Lower lobe of right lung (tissue), 2 donors: ENCODE measurements around the gene GPR161. TPM values are rescaled to one million over a fixed set of nuclear protein-coding genes. Genes with fewer than 3 reads are reported as not detected.

Experiments
- ATAC-seq, 2 donors: fragments of 200-7000 bp; cut with Tn5 transposase; one replicate each; pipeline ENCODE4 v1.9.1; 2020 to 2022; ENCODE audit warnings: mild to moderate bottlenecking in 2 of 2, moderate library complexity in 2 of 2
- DNase-seq: peaks from one replicate; pipeline ENCODE4 v3.0.0-alpha.2; 2020
- H3K27ac ChIP-seq: fragments of 200-600 bp; one replicate; pipeline ENCODE4 v1.8.0; 2022
- H3K27me3 ChIP-seq: fragments of 200-600 bp; one replicate; pipeline ENCODE4 v1.8.0; 2022; ENCODE audit warnings: low read depth
- H3K36me3 ChIP-seq: fragments of 200-600 bp; one replicate; pipeline ENCODE4 v1.8.0; 2022; ENCODE audit warnings: mild to moderate bottlenecking
- H3K4me1 ChIP-seq: fragments of 200-600 bp; one replicate; pipeline ENCODE4 v1.8.0; 2022
- H3K4me3 ChIP-seq: fragments of 200-600 bp; one replicate; pipeline ENCODE4 v1.8.0; 2022; ENCODE audit warnings: mild to moderate bottlenecking
- H3K9me3 ChIP-seq: fragments of 200-600 bp; one replicate; pipeline ENCODE4 v1.8.0; 2022
- CTCF ChIP-seq: fragments of 200-600 bp; IDR thresholded peaks from one replicate; pipeline ENCODE4 v1.8.0; 2022; ENCODE audit warnings: antibody characterized with exemption, mild to moderate bottlenecking
- intact Hi-C: fragments of 100-400 bp; cut with DNase I; formaldehyde crosslinking; loops from one replicate; pipeline ENCODE4 v1.11.0; 2022
- total RNA-seq: library from RNA; stranded (reverse); fragmentation: NEBNext Ultra II Directional; extraction: Animal tissue kit (Norgen Biotek cat#: 25700); gene quantifications from one replicate; pipeline ENCODE4 v1.2.1, GENCODE V29; 2021
- donor health status: DM: no; HTN: yes; CAD: no; lungs with severe emphysema.

The GPR161 gene
- total RNA-seq, 1 donor from 2014 or later: 9.6 TPM

- no peaks in the 10 kb centered on the region for H3K36me3 ChIP-seq
- peak; percentile 88 for TF ChIP-seq CTCF
- H3K4me1 ChIP-seq: peaks cover 22% of the 10 kb centered on the region
- H3K9me3 ChIP-seq: no peaks in the 10 kb centered on the region
- H3K27me3 ChIP-seq: no peaks in the 10 kb centered on the region
- H3K4me3 ChIP-seq: no peak overlapping the region
- peak overlapping the region; percentile 21 for H3K27ac ChIP-seq
- peak; percentile 77 for DNase-seq
- intact Hi-C loops: no loop called here
- ATAC-seq: peak; percentile 58 to 66
Observed at GRCh38 chr1:168084396-168085231, 52.1 kb downstream of the GPR161 start.

- H3K9me3 ChIP-seq: no peaks in the 10 kb centered on the region
- no peak for TF ChIP-seq CTCF
- no peak overlapping the region for H3K27ac ChIP-seq
- no peak overlapping the region for H3K4me3 ChIP-seq
- H3K36me3 ChIP-seq: peaks cover 3% of the 10 kb centered on the region
- intact Hi-C loops: no loop called here
- H3K27me3 ChIP-seq: no peaks in the 10 kb centered on the region
- DNase-seq (no peak), ATAC-seq (no peak)
- peaks cover 22% of the 10 kb centered on the region for H3K4me1 ChIP-seq
Observed at GRCh38 chr1:168083456-168084325, 53.0 kb downstream of the GPR161 start.

GRCh38 chr1:168082008-168082876 is 54.5 kb downstream of the GPR161 start:
- intact Hi-C loops: no loop called here
- peak overlapping the region; percentile 1 for H3K27ac ChIP-seq

GRCh38 chr1:168081373-168082007 is 55.2 kb downstream of the GPR161 start:
- intact Hi-C loops: no loop called here
- no peak overlapping the region for H3K4me3 ChIP-seq
- H3K4me1 ChIP-seq: peaks cover 22% of the 10 kb centered on the region
- H3K36me3 ChIP-seq: peaks cover 20% of the 10 kb centered on the region
- peak overlapping the region; percentile 1 for H3K27ac ChIP-seq
- no peak for DNase-seq
- H3K27me3 ChIP-seq: no peaks in the 10 kb centered on the region
- TF ChIP-seq CTCF: no peak
- peak; percentile 50 to 71 for ATAC-seq
- H3K9me3 ChIP-seq: no peaks in the 10 kb centered on the region

More at GRCh38 chr1:168082008-168082876, 54.5 kb downstream of the GPR161 start:
- peak; percentile 85 for TF ChIP-seq CTCF
- H3K27me3 ChIP-seq: no peaks in the 10 kb centered on the region
- peaks cover 22% of the 10 kb centered on the region for H3K4me1 ChIP-seq
- DNase-seq (peak; percentile 75), ATAC-seq (peak; percentile 91 to 93)
- no peak overlapping the region for H3K4me3 ChIP-seq
- peaks cover 13% of the 10 kb centered on the region for H3K36me3 ChIP-seq
- no peaks in the 10 kb centered on the region for H3K9me3 ChIP-seq
